NCI-H82 treated with DMSO at 0.1 percent for 48 hours (cell line): Measurements from ENCODE around the gene ATP8B1.
"Not testable (repeated sequence)": the region's sequence is repeated elsewhere in the genome, so short reads cannot be mapped to it uniquely, and the experiment has no call there.

Experiments used
- DNase-seq: peaks from one replicate; lab custom pipeline; 2025; ENCODE audit not compliant: unreplicated experiment; lab: John Stamatoyannopoulos, UW

The ATP8B1 gene

GRCh38 chr18:57803103-57803969 is at the start of gene ATP8B1:
TSS of gene ATP8B1 (minus strand) at chr18:57803315. CDS start at chr18:57731807, 71,508 bp downstream.
- no peak for DNase-seq

GRCh38 chr18:57850063-57850462 is 46.9 kb upstream of the ATP8B1 start:
- DNase-seq, result no peak

GRCh38 chr18:57848374-57848773 is 45.3 kb upstream of the ATP8B1 start:
- DNase-seq, result not testable (repeated sequence)

- not testable (repeated sequence) for DNase-seq
These were observed 44.3 kb upstream of the ATP8B1 start for GRCh38 chr18:57847431-57847830.

- DNase-seq, result no peak
These were observed 43.1 kb upstream of the ATP8B1 start for GRCh38 chr18:57846258-57846657.

GRCh38 chr18:57845605-57846074 is 42.5 kb upstream of the ATP8B1 start:
- no peak for DNase-seq

- DNase-seq, result no peak
These were observed 41.2 kb upstream of the ATP8B1 start for GRCh38 chr18:57844319-57844718.

GRCh38 chr18:57843386-57843785 is 40.3 kb upstream of the ATP8B1 start:
- peak; percentile 41 for DNase-seq

- no peak for DNase-seq
These were observed 38.5 kb upstream of the ATP8B1 start for GRCh38 chr18:57841568-57841967.

- DNase-seq, result no peak
These were observed 36.8 kb upstream of the ATP8B1 start for GRCh38 chr18:57839942-57840381.

GRCh38 chr18:57837917-57838548 is 34.9 kb upstream of the ATP8B1 start:
- no peak for DNase-seq

- peak; percentile 76 for DNase-seq
These were observed 33.4 kb upstream of the ATP8B1 start for GRCh38 chr18:57836557-57836956.

- no peak for DNase-seq
These were observed 32.8 kb upstream of the ATP8B1 start for GRCh38 chr18:57835904-57836303.

- no peak for DNase-seq
These were observed 31.5 kb upstream of the ATP8B1 start for GRCh38 chr18:57834616-57835015.

GRCh38 chr18:57833441-57834101 is 30.5 kb upstream of the ATP8B1 start:
- no peak for DNase-seq

GRCh38 chr18:57832730-57833129 is 29.6 kb upstream of the ATP8B1 start:
- DNase-seq, result no peak

- no peak for DNase-seq
These were observed 28.7 kb upstream of the ATP8B1 start for GRCh38 chr18:57831597-57832377.

GRCh38 chr18:57827646-57828045 is 24.5 kb upstream of the ATP8B1 start:
- no peak for DNase-seq

- DNase-seq, result no peak
These were observed 23.1 kb upstream of the ATP8B1 start for GRCh38 chr18:57826252-57826651.

- not testable (repeated sequence) for DNase-seq
These were observed 17.5 kb upstream of the ATP8B1 start for GRCh38 chr18:57820583-57820982.
